WTC11 (cell line): ENCODE results near the gene SERPINA4. TPM values are rescaled to one million over a fixed set of nuclear protein-coding genes. Genes with fewer than 3 reads are reported as not detected.
A peak's percentile ranks its signal among the peaks of the same experiment; 100 is the strongest.

Source experiments
- ATAC-seq: fragments of 200-7000 bp; cut with Tn5 transposase; 2 replicates; pipeline ENCODE4 v1.10.0; 2021; ENCODE audit warnings: mild to moderate bottlenecking, moderate library complexity
- CTCF ChIA-PET: fragments of 300-600 bp; sonication (Branson Sonifier 250); formaldehyde crosslinking; loops from one replicate; lab custom pipeline; 2021; ENCODE audit warnings: antibody characterized with exemption; lab: Charles Lee
- POLR2A ChIA-PET: fragments of 350-600 bp; sonication (Branson Sonifier 250); formaldehyde crosslinking; loops from one replicate; lab custom pipeline; 2021; ENCODE audit warnings: antibody characterized with exemption; lab: Charles Lee
- DNase-seq: peaks from one replicate; pipeline ENCODE4 v3.0.0; 2021; ENCODE audit warnings: low spot score
- H3K27ac Mint-ChIP-seq: 2 replicates; pipeline ENCODE4 v1.8.0; 2021; ENCODE audit warnings: mixed read lengths
- H3K27me3 Mint-ChIP-seq: 2 replicates; pipeline ENCODE4 v1.8.0; 2021; ENCODE audit warnings: low read depth, mild to moderate bottlenecking, moderate library complexity, mixed read lengths
- H3K36me3 Mint-ChIP-seq: 2 replicates; pipeline ENCODE4 v1.8.0; 2021; ENCODE audit warnings: mixed read lengths
- H3K4me1 Mint-ChIP-seq: 2 replicates; pipeline ENCODE4 v1.8.0; 2022; ENCODE audit warnings: mixed read lengths
- H3K4me3 Mint-ChIP-seq: 2 replicates; pipeline ENCODE4 v1.8.0; 2021; ENCODE audit warnings: mild to moderate bottlenecking, moderate library complexity, mixed read lengths
- H3K9me3 Mint-ChIP-seq: 2 replicates; pipeline ENCODE4 v1.8.0; 2021; ENCODE audit warnings: mixed read lengths
- AFF4 ChIP-seq: sonication (generic); formaldehyde crosslinking; IDR thresholded peaks from 2 replicates; pipeline ENCODE4 v1.8.1; 2023; ENCODE audit warnings: mild to moderate bottlenecking, missing genetic modification reagents, borderline replicate concordance
- ATF1 ChIP-seq: sonication (generic); formaldehyde crosslinking; IDR thresholded peaks from 2 replicates; pipeline ENCODE4 v1.8.1; 2023; ENCODE audit warnings: mild to moderate bottlenecking, moderate library complexity, missing genetic modification reagents
- ATF3 ChIP-seq: sonication (generic); formaldehyde crosslinking; conservative IDR thresholded peaks from 2 replicates; pipeline ENCODE4 v1.8.1; 2022; ENCODE audit warnings: mild to moderate bottlenecking, missing genetic modification reagents
- CTCF ChIP-seq: fragments of 200-600 bp; IDR thresholded peaks from 2 replicates; pipeline ENCODE4 v1.8.0; 2022; ENCODE audit warnings: antibody characterized with exemption
- EMX1 ChIP-seq: fragments of 250-450 bp; sonication (Bioruptor Pico); IDR thresholded peaks from 2 replicates; pipeline ENCODE4 v1.8.0; 2021; ENCODE audit warnings: mild to moderate bottlenecking
- IRF1 ChIP-seq: sonication (generic); formaldehyde crosslinking; IDR thresholded peaks from 2 replicates; pipeline ENCODE4 v1.8.0; 2023; ENCODE audit warnings: missing genetic modification reagents
- OVOL2 ChIP-seq: fragments of 250-450 bp; sonication (Bioruptor Pico); IDR thresholded peaks from 2 replicates; pipeline ENCODE4 v1.9.0; 2021; ENCODE audit warnings: mild to moderate bottlenecking, borderline replicate concordance
- PRDM15 ChIP-seq: sonication (generic); formaldehyde crosslinking; IDR thresholded peaks from 2 replicates; pipeline ENCODE4 v1.8.0; 2022; ENCODE audit warnings: missing genetic modification reagents
- ZBTB21 ChIP-seq: sonication (generic); formaldehyde crosslinking; IDR thresholded peaks from 2 replicates; pipeline ENCODE4 v1.8.1; 2023; ENCODE audit warnings: mild to moderate bottlenecking, missing genetic modification reagents, borderline replicate concordance
- ZBTB43 ChIP-seq: sonication (generic); formaldehyde crosslinking; IDR thresholded peaks from 2 replicates; pipeline ENCODE4 v1.8.1; 2023; ENCODE audit warnings: mild to moderate bottlenecking, missing genetic modification reagents
- ZNF532 ChIP-seq: fragments of 250-450 bp; sonication (Bioruptor Pico); IDR thresholded peaks from 2 replicates; pipeline ENCODE4 v1.9.0; 2021; ENCODE audit warnings: mild to moderate bottlenecking, borderline replicate concordance
- total RNA-seq: library from RNA; stranded (reverse); gene quantifications from 3 replicates; pipeline ENCODE4 v1.2.3, GENCODE V29; 2021

Gene SERPINA4
- total RNA-seq, 1 experiment from 2014 or later: not detected

- no peak for DNase-seq
- H3K27me3 Mint-ChIP-seq: no peaks in the 10 kb centered on the region
- ChIA-PET POLR2A (no interaction called here), CTCF (interaction anchor here (1.0 to 1.3 kb wide), 2 partner anchors 10 to 72 kb away, joined by 5 to 6 read pairs; no protein-coding TSS in a partner anchor)
- H3K36me3 Mint-ChIP-seq: peaks cover 15% of the 10 kb centered on the region
- H3K4me1 Mint-ChIP-seq: peaks cover 3% of the 10 kb centered on the region; the same call in 1 of the 2 replicates
- peak; percentile 50 for ATAC-seq
- H3K4me3 Mint-ChIP-seq: no peak overlapping the region
- peaks cover 37% of the 10 kb centered on the region for H3K9me3 Mint-ChIP-seq
- H3K27ac Mint-ChIP-seq: no peak overlapping the region
- no peak for TF ChIP-seq ZBTB43 (CRISPR knock-in tag)
- TF ChIP-seq ZNF532 (CRISPR knock-in tag): no peak
- TF ChIP-seq AFF4 (CRISPR knock-in tag): no peak
- TF ChIP-seq ATF3 (CRISPR knock-in tag): no peak
Observed at GRCh38 chr14:94558842-94559241, 2.4 kb upstream of the SERPINA4 start.

- no peak for ATAC-seq
- CTCF ChIA-PET: interaction anchor here (1.0 to 1.3 kb wide), 2 partner anchors 73 kb away, joined by 3 to 6 read pairs; no protein-coding TSS in a partner anchor
- TF ChIP-seq IRF1 (CRISPR knock-in tag) (no peak), EMX1 (no peak), PRDM15 (CRISPR knock-in tag) (no peak), ZBTB21 (no peak), CTCF (no peak), OVOL2 (CRISPR knock-in tag) (no peak), ZNF532 (CRISPR knock-in tag) (no peak), ATF1 (CRISPR knock-in tag) (no peak)
Observed at GRCh38 chr14:94559638-94560290, 1.5 kb upstream of the SERPINA4 start.

More at GRCh38 chr14:94559638-94560290, 1.5 kb upstream of the SERPINA4 start:
- Mint-ChIP-seq H3K27me3 (no peaks in the 10 kb centered on the region), H3K36me3 (peaks cover 9% of the 10 kb centered on the region), H3K4me1 (peaks cover 3% of the 10 kb centered on the region; the same call in 1 of the 2 replicates), H3K9me3 (peaks cover 28% of the 10 kb centered on the region), H3K4me3 (no peak overlapping the region), H3K27ac (no peak overlapping the region)
- no peak for DNase-seq
- POLR2A ChIA-PET: no interaction called here
